Effector memory CD8-positive, alpha-beta T cell (primary cell): ENCODE data around the gene PCNP.
"Not testable (repeated sequence)": the region's sequence is repeated elsewhere in the genome, so short reads cannot be mapped to it uniquely, and the experiment has no call there.

Source experiments
- ATAC-seq: fragments of 150-1000 bp; cut with Tn5 transposase; replicated peaks from 2 replicates; pipeline ENCODE4 v1.10.0; 2021; ENCODE audit warnings: mild to moderate bottlenecking, moderate library complexity
- DNase-seq, 3 experiments: peaks; one replicate each; pipeline ENCODE4 v3.0.0; 2021
- H3K27ac Mint-ChIP-seq, 2 donors: one replicate each; pipeline ENCODE4 v1.8.0; 2022; ENCODE audit warnings: mild to moderate bottlenecking in 2 of 2, mixed read lengths in 2 of 2, moderate library complexity in 2 of 2
- H3K27me3 Mint-ChIP-seq, 2 donors: one replicate each; pipeline ENCODE4 v1.8.0; 2022; ENCODE audit warnings: mixed read lengths in 2 of 2
- H3K36me3 Mint-ChIP-seq: one replicate; pipeline ENCODE4 v1.8.0; 2022; ENCODE audit warnings: mild to moderate bottlenecking, moderate library complexity, mixed read lengths; ENCODE audit not compliant: insufficient read depth
- H3K4me1 Mint-ChIP-seq, 2 donors: one replicate each; pipeline ENCODE4 v1.8.0; 2022; ENCODE audit warnings: low read depth in 2 of 2, mixed read lengths in 2 of 2
- H3K4me3 Mint-ChIP-seq, 2 donors: one replicate each; pipeline ENCODE4 v1.8.0; 2022; ENCODE audit warnings: mild to moderate bottlenecking in 2 of 2, mixed read lengths in 2 of 2, moderate library complexity in 2 of 2
- H3K9me3 Mint-ChIP-seq, 2 donors: one replicate each; pipeline ENCODE4 v1.8.0; 2022; ENCODE audit warnings: mixed read lengths in 2 of 2
- total RNA-seq, 9 experiments: gene quantifications; one replicate each; lab custom pipeline; 2026; lab: John Stamatoyannopoulos, UW

The PCNP gene, protein sequence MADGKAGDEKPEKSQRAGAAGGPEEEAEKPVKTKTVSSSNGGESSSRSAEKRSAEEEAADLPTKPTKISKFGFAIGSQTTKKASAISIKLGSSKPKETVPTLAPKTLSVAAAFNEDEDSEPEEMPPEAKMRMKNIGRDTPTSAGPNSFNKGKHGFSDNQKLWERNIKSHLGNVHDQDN
- total RNA-seq: 91.5 to 175 (median 140) reads per million in 9 experiments

DNA sequence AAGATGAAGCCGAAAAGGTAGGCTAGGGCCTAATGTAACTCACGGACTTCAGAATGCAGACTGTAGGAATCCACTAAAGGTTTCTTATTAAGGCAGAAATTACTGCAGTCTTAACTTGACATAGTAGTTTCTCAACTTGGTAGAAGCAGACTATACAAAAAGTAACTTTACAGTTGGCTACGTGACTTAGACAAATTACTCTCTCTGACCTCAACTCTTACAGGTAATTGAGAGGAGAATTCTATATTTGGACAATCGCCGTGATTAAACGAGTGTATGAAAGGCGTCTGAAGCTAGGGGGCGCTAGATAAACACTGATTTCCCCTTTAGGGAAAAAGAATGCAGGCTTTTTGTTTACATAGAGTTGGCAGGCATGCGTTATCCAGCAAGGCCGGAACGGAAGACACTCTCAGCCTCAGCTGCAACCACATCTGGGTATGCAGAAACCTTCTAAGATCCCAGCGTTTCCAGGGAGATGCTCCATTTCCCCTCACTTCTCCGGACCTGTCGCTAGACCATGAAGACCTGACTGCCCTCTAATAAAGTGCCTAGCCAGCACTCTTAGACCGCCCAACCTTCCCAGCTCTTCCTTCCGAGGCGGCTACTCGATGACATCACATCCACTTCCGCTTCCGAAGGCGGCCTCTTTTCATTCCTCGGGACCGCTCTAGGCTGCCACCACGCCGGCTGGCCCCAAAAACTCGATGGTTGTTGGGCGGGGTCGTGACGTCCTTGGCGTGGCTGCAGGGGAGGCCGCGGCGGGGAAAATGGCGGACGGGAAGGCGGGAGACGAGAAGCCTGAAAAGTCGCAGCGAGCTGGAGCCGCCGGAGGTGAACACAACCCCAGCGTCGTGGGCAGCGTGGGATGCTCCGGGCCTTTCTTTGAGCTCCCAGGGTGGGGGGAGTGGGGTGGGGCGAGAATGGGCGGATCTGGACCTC, at the start of gene PCNP:
TSS of gene PCNP (plus strand) at position 732 of the 939 bp plus-strand sequence. CDS start at position 768, 36 bp downstream.
- H3K27me3 Mint-ChIP-seq: no peaks in the 10 kb centered on the region
- ATAC-seq (peak; percentile 81), DNase-seq (peak; percentile 99 to 100 (median 99))
- peak within 1 kb of the TSS; percentile 86 to 94 for H3K4me3 Mint-ChIP-seq
- peaks cover 47% of the 10 kb centered on the region for H3K36me3 Mint-ChIP-seq
- H3K4me1 Mint-ChIP-seq: peaks cover 21 to 34% of the 10 kb centered on the region in 2 donors
- H3K9me3 Mint-ChIP-seq: no peaks in the 10 kb centered on the region
- peak within 1 kb of the TSS; percentile 96 to 100 for H3K27ac Mint-ChIP-seq

DNA sequence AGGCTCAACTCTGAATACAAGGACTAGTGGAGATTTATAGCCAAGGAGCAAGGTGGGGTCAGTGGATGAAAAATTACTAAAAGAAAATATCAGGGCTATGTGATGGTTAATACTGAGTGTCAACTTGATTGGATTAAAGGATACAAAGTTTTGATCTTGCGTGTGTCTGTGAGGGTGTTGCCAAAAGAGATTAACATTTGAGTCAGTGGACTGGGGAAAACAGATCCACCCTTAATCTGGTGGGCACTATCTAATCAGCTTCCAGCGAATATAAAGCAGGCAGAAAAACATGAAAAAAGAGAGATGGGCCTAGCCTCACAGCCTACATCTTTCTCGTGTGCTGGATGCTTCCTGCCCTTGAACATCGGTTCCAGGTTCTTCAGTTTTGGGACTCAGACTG, 46.5 kb upstream of the PCNP start:
- Mint-ChIP-seq H3K27ac (no peak overlapping the region), H3K9me3 (peaks cover 0 to 9% of the 10 kb centered on the region in 2 donors), H3K4me1 (peaks cover 2 to 13% of the 10 kb centered on the region in 2 donors), H3K4me3 (no peak overlapping the region), H3K27me3 (no peaks in the 10 kb centered on the region), H3K36me3 (no peaks in the 10 kb centered on the region)
- ATAC-seq (no peak), DNase-seq (no peak)

DNA sequence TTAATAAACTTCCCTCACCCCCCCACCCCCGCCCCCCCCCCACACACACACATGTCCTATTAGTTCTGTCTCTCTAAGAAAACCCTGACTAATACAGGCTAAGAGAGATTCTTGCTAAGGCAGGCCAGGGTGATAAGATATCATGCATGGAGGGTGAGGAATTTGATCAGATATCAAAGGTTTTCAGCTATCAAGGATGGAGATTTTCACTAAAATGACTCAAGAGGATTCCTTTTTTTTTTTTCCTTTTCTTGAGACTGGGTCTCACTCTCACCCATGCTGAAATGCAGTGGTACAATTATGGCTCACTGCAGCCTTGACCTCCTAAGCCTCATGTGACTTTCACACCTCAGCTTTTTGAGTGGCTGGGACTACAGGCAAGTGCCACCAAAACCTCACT, 46.1 kb upstream of the PCNP start:
- no peaks in the 10 kb centered on the region for H3K36me3 Mint-ChIP-seq
- ATAC-seq (no peak), DNase-seq (no peak)
- H3K27me3 Mint-ChIP-seq: no peaks in the 10 kb centered on the region
- peaks cover 2 to 13% of the 10 kb centered on the region in 2 donors for H3K4me1 Mint-ChIP-seq
- H3K4me3 Mint-ChIP-seq: no peak overlapping the region
- no peak overlapping the region for H3K27ac Mint-ChIP-seq
- H3K9me3 Mint-ChIP-seq: peaks cover 0 to 9% of the 10 kb centered on the region in 2 donors

DNA sequence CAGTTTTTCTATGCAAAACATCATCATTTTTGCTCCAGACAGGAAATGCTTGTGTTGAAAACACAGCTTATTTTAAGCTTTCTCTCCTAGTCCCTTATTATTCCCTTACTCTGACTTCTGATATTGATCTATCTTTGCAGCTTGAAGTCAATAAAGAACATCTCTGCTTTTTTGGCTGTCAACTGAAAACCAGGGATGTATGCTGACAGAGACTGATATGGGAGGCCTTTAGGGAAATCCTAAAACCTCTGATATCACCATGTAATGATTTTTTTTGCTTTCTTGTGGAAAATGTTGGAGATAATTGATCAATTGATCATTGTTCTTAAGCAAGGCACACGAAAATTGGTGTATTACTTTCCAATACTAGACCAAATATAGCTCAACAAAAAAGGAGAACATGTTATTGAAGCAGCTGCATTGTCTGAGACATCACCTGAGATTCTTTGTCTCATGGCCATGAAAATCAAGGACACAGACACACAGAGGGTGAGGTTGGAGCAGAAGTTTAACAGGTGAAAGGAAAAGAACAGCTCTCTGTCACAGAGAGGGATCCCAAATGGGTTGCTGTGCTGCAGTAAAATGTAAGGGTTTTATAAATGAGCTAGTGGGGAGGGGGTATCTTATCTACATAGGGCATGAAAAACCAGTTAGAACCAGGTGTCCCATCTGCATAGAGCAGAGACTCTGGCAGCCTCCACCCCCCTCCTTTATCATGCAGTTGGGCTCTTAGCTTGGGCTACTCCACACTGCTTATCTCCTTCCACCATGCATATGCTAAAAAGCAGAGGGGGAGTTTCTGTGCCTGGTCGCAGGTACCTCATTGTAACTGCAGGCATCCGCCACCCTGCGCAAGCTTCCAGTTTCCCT, 43.9 kb upstream of the PCNP start:
- Mint-ChIP-seq H3K27ac (peak overlapping the region in 1 of 2 donors; percentile 57), H3K4me1 (peaks cover 2 to 13% of the 10 kb centered on the region in 2 donors), H3K36me3 (no peaks in the 10 kb centered on the region), H3K9me3 (peaks cover 0 to 4% of the 10 kb centered on the region in 2 donors), H3K27me3 (no peaks in the 10 kb centered on the region), H3K4me3 (peak overlapping the region in 1 of 2 donors; percentile 1)
- no peak for DNase-seq
- no peak for ATAC-seq

DNA sequence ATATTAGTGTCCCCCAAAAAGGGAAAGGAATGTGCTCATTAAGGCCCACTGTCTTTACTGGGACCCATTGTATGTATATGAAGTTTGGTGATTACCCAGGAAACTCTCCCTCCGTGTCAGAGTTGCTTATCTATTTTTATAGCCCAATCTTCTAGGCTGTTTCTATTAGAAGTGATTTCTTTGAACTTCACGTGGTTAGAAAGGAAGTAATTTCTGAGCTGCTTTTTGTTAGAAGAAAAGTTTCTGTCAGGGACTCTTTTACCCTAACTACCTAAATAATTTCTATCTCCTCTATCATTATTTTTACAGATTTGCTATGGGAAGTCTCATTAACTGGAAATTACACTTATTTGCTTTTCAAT, 43.3 kb upstream of the PCNP start:
- no peaks in the 10 kb centered on the region for H3K9me3 Mint-ChIP-seq
- peak overlapping the region in 1 of 2 donors; percentile 1 for H3K4me3 Mint-ChIP-seq
- H3K27me3 Mint-ChIP-seq: no peaks in the 10 kb centered on the region
- no peaks in the 10 kb centered on the region for H3K36me3 Mint-ChIP-seq
- H3K4me1 Mint-ChIP-seq: peaks cover 2 to 13% of the 10 kb centered on the region in 2 donors
- peak overlapping the region; percentile 52 to 57 for H3K27ac Mint-ChIP-seq
- ATAC-seq (no peak), DNase-seq (no peak)

DNA sequence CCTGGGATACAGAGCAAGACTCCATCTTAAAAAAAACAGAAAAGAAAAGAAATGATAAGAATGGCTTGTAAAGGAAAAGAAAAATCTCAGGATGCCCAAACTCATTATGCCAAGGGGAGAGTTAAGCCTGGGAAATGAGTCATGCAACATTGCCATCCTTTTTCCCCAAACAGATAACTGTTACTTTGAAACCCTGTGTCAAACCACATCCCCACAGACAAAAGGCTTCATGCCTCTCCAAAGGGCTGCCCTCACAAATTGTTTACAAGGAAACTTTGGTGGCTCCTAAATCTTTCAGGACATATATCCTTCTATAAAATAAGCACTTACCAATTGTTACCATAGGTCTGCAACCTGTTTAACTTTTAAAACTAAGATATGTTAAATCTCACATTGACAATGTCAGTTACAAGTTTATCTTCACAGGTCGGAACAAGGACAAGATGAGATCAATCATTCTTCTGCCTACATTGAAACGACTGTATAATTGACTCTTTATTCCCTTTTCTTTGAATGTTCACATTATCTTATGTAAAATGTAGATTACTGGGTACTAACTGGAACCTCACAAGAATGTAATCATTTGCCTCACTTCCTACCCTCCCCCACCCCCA, 42.4 kb upstream of the PCNP start:
- ATAC-seq (peak; percentile 36), DNase-seq (no peak)
- Mint-ChIP-seq H3K4me3 (no peak overlapping the region), H3K36me3 (no peaks in the 10 kb centered on the region), H3K9me3 (no peaks in the 10 kb centered on the region), H3K4me1 (peaks cover 2 to 13% of the 10 kb centered on the region in 2 donors), H3K27ac (peak overlapping the region in 1 of 2 donors; percentile 52), H3K27me3 (no peaks in the 10 kb centered on the region)

DNA sequence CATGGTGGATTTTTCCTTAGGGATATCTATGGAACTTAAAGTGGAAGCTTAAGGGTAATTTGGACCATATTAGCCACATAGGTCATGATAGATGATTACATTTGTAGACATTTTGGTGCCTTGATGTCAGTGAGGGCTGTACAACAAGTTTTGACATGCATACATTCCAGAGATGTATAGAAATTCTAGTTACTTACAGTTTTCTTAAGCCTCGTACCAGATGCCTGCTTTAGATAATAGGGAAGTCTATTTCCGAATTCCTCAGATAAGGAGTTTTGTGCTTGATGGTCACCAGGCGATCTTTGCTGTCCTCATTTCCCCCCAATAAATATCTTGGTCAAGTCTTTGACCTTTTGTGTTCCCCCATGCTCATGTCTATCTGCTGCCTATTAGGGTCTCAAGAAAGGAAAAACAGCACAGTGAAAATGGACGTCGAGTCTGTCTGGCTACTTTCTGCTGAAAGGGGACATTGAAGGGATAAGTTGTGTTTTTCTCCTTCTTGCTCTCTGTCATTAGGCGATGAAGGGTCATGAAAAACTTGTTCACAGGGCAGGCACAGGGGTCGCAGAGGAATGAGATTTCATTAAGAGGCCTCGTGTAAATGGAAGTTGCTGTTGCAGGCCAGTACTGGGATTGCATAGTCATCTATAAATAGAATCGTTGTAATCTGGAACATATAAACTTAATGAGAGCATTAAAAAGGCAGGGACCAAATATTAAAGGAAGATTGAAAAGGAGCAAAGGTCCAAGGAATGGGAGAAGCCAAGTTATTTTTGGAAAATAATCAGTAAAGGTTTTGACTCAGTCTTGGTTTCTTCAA, 41.0 kb upstream of the PCNP start:
- Mint-ChIP-seq H3K27ac (no peak overlapping the region), H3K4me3 (no peak overlapping the region), H3K9me3 (no peaks in the 10 kb centered on the region), H3K4me1 (peaks cover 2 to 13% of the 10 kb centered on the region in 2 donors), H3K36me3 (no peaks in the 10 kb centered on the region), H3K27me3 (no peaks in the 10 kb centered on the region)
- DNase-seq (no peak), ATAC-seq (no peak)

DNA sequence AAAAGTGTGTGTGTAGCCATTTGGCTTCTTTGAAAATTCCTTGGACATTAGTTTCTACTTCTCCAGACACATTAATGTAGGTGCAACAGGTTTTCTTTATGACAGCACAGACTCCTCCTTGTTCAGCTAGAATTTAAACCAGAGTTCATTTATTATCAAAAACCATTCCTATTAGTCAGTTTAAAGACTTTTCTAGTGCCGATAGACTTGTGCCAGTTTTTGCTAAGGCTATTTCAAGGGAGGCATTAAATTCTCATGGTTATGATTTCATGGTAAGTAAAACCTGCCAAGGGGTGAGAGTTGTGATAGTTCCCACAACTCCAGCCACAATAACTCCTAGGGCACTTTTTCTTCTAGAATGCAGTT, 40.4 kb upstream of the PCNP start:
- H3K4me1 Mint-ChIP-seq: peaks cover 2 to 13% of the 10 kb centered on the region in 2 donors
- no peaks in the 10 kb centered on the region for H3K36me3 Mint-ChIP-seq
- H3K9me3 Mint-ChIP-seq: no peaks in the 10 kb centered on the region
- H3K27ac Mint-ChIP-seq: no peak overlapping the region
- H3K27me3 Mint-ChIP-seq: no peaks in the 10 kb centered on the region
- no peak for DNase-seq
- H3K4me3 Mint-ChIP-seq: no peak overlapping the region
- no peak for ATAC-seq

DNA sequence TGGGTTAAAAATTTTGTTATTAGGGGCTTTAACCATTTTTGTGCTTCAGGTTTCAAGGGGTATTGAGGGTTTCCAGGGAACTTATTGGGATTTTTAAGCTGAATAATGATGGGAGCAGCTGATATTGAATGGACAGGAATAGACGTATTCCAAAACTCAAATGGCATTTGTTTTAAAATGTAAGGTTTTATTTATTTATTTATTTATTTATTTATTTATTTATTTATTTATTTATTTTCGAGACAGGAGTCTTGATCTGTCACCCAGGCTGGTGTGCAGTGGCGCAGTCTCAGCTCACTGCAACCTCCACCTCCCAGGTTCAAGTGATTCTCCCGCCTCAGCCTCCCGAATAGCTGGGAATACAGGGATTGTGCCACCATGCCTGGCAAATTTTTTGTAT, 38.8 kb upstream of the PCNP start:
- no peak overlapping the region for H3K4me3 Mint-ChIP-seq
- H3K4me1 Mint-ChIP-seq: peaks cover 2 to 13% of the 10 kb centered on the region in 2 donors
- no peak for ATAC-seq
- no peaks in the 10 kb centered on the region for H3K9me3 Mint-ChIP-seq
- DNase-seq: no peak
- no peak overlapping the region for H3K27ac Mint-ChIP-seq
- H3K27me3 Mint-ChIP-seq: peaks cover 0 to 7% of the 10 kb centered on the region in 2 donors
- H3K36me3 Mint-ChIP-seq: no peaks in the 10 kb centered on the region

DNA sequence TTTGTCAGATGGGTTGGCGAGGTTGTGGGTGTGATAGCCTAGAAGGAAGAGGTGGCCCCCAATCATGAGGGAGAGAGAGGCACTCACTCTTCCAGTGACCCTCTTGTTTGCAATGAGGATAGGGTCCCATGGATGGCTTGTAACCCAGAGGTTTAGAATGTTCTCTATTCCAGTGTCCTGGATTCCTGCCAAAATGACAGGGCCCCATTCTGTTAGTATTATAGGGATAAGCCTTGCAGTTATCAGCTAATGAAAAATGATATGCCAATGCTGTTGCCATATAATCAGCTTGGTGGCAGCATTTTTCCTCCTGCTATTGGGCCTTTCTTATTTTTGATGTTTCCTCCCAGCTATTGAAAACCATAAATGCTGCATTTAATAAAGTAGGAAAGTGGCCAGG, 37.7 kb upstream of the PCNP start:
- Mint-ChIP-seq H3K36me3 (no peaks in the 10 kb centered on the region), H3K27ac (no peak overlapping the region), H3K4me3 (no peak overlapping the region), H3K4me1 (peaks cover 0 to 4% of the 10 kb centered on the region in 2 donors), H3K27me3 (peaks cover 0 to 7% of the 10 kb centered on the region in 2 donors), H3K9me3 (no peaks in the 10 kb centered on the region)
- ATAC-seq (no peak), DNase-seq (no peak)

DNA sequence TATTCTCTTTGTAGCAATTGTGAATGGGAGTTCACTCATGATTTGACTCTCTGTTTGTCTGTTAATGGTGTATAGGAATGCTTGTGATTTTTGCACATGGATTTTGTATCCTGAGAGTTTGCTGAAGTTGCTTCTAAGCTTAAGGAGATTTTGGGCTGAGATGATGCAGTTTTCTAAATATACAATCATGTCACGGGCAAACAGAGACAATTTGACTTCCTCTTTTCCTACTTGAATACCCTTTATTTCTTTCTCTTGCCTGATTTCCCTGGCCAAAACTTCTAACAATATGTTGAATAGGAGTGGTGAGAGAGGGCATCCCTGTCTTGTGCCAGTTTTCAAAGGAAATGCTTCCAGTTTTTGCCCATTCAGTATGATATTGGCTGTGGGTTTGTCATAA, 37.0 kb upstream of the PCNP start:
- not testable (repeated sequence) for H3K4me3 Mint-ChIP-seq, H3K36me3 Mint-ChIP-seq, H3K27me3 Mint-ChIP-seq, DNase-seq, H3K9me3 Mint-ChIP-seq, ATAC-seq, H3K4me1 Mint-ChIP-seq, H3K27ac Mint-ChIP-seq

DNA sequence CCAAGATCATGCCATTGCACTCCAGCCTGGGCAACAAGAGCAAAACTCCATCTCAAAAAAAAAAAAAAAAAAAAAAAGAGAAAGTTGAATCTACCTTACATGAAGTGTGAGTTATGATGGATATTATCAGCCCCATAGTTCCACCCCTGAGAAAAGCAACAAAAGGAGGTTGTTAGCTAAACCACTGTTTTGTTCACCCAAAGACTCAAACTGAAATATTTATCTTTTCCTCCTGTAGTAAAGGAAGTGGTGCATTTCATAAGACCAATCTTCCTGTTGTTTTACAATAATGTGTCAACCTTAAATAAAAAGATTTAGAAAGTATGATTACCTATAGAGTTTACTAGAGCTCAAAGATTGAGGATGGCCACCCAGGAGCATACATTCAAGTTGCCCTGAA, 31.0 kb upstream of the PCNP start:
- Mint-ChIP-seq H3K4me3 (peak overlapping the region; percentile 26 to 32), H3K9me3 (no peaks in the 10 kb centered on the region), H3K36me3 (no peaks in the 10 kb centered on the region), H3K27ac (peak overlapping the region; percentile 84 to 91), H3K4me1 (peaks cover 10 to 25% of the 10 kb centered on the region in 2 donors), H3K27me3 (peaks cover 0 to 7% of the 10 kb centered on the region in 2 donors)
- peak; percentile 68 for ATAC-seq
- DNase-seq: no peak
